SU-DHL-6 (cell line): ENCODE results near the gene CYP2D6.
"Not testable (repeated sequence)": the region's sequence is repeated elsewhere in the genome, so short reads cannot be mapped to it uniquely, and the experiment has no call there.

Source experiments
- EZH2phosphoT487 ChIP-seq: fragments of 200-600 bp; sonication (generic), shearing (Covaris generic); conservative IDR thresholded peaks from 2 replicates; pipeline ENCODE4 v1.6.1; 2018; ENCODE audit warnings: mild to moderate bottlenecking, antibody characterized with exemption, low read length, moderate library complexity, mixed read lengths
- TF ChIP-seq, protein P1 (sequence below): fragments of 200-600 bp; sonication (generic); IDR thresholded peaks from one replicate; pipeline ENCODE4 v1.5.1; 2017; ENCODE audit warnings: antibody characterized with exemption, mild to moderate bottlenecking, low read length, moderate library complexity; ENCODE audit not compliant: insufficient read depth, poor library complexity, severe bottlenecking

DNA sequence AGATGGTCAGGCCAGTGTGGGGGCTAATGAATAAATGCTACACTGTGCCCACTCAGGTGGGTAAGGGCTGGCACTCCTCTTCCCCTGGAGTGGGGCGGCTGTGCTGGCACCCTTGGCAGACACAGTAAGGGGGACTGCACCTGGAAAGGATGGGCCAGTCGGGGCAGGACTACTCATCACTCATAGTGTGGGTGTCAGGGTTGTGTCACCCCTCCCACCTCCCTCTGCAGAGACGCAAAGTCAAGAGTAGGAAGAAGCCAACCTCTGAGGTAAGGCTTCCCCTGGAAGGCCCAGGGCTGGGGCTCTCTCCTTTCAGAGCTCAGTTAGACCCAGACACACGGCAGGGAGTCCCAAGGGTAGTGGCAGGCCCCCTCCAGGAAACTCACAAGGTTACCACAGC lies 5.1 kb upstream of the CYP2D6 start:
- TF ChIP-seq, protein P1, sequence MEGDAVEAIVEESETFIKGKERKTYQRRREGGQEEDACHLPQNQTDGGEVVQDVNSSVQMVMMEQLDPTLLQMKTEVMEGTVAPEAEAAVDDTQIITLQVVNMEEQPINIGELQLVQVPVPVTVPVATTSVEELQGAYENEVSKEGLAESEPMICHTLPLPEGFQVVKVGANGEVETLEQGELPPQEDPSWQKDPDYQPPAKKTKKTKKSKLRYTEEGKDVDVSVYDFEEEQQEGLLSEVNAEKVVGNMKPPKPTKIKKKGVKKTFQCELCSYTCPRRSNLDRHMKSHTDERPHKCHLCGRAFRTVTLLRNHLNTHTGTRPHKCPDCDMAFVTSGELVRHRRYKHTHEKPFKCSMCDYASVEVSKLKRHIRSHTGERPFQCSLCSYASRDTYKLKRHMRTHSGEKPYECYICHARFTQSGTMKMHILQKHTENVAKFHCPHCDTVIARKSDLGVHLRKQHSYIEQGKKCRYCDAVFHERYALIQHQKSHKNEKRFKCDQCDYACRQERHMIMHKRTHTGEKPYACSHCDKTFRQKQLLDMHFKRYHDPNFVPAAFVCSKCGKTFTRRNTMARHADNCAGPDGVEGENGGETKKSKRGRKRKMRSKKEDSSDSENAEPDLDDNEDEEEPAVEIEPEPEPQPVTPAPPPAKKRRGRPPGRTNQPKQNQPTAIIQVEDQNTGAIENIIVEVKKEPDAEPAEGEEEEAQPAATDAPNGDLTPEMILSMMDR: not testable (repeated sequence)
- TF ChIP-seq EZH2phosphoT487: not testable (repeated sequence)
